Upper lobe of left lung (tissue), 6 donors: ENCODE measurements around the gene EXOC6B. TPM values are rescaled to one million over a fixed set of nuclear protein-coding genes. Genes with fewer than 3 reads are reported as not detected.
"Not testable (repeated sequence)": the region's sequence is repeated elsewhere in the genome, so short reads cannot be mapped to it uniquely, and the experiment has no call there.

Experiments used
- ATAC-seq, 2 donors: fragments of 200-7000 bp; cut with Tn5 transposase; one replicate each; pipeline ENCODE4 v1.9.1; 2022; ENCODE audit warnings: mild to moderate bottlenecking in 2 of 2, moderate library complexity in 2 of 2; ENCODE audit not compliant: low FRiP score in 2 of 2
- DNase-seq, 2 donors: peaks; one replicate each; pipeline ENCODE4 v3.0.0-alpha.2; 2019 to 2020
- H3K27ac ChIP-seq, 4 donors: fragments of 200-600 bp; sonication (generic); one replicate each; pipeline ENCODE4 v1.5.1; 2016 to 2019
- H3K27me3 ChIP-seq, 4 donors: fragments of 200-600 bp; sonication (generic); one replicate each; pipeline ENCODE4 v1.5.1; 2017 to 2019
- H3K36me3 ChIP-seq, 4 donors: fragments of 200-600 bp; sonication (generic); one replicate each; pipeline ENCODE4 v1.5.1; 2016 to 2019
- H3K4me1 ChIP-seq, 4 donors: fragments of 200-600 bp; sonication (generic); one replicate each; pipeline ENCODE4 v1.5.1; 2018 to 2019
- H3K4me3 ChIP-seq, 4 donors: fragments of 200-600 bp; sonication (generic); one replicate each; pipeline ENCODE4 v1.5.1; 2017 to 2019; ENCODE audit warnings: mild to moderate bottlenecking in 2 of 4, moderate library complexity in 1 of 4
- H3K9me3 ChIP-seq, 4 donors: fragments of 200-600 bp; sonication (generic); one replicate each; pipeline ENCODE4 v1.5.1; 2018 to 2019
- CTCF ChIP-seq, 6 experiments: fragments of 450-650 bp in 4 of 6; fragments of 200-600 bp in 2 of 6; sonication (generic) in 2 of 6; IDR thresholded peaks; one replicate each; pipeline ENCODE4 v1.5.1; 2016 to 2019; ENCODE audit warnings: antibody characterized with exemption in 6 of 6
- EP300 ChIP-seq, 4 donors: sonication (generic); formaldehyde crosslinking; IDR thresholded peaks; one replicate each; pipeline ENCODE4 v1.5.1; 2017; ENCODE audit warnings: antibody characterized with exemption in 4 of 4, control low read depth in 2 of 4
- POLR2A ChIP-seq, 4 donors: fragments of 450-650 bp; IDR thresholded peaks; one replicate each; pipeline ENCODE4 v1.5.1; 2016 to 2017; ENCODE audit warnings: antibody characterized with exemption in 4 of 4, mild to moderate bottlenecking in 2 of 4
- POLR2AphosphoS5 ChIP-seq, 2 donors: sonication (generic); formaldehyde crosslinking; IDR thresholded peaks; one replicate each; pipeline ENCODE4 v1.5.1; 2017; ENCODE audit warnings: antibody characterized with exemption in 2 of 2
- WGBS, 2 donors: methylation state at CpG; one replicate each; pipeline ENCODE4 v1.1.5; 2017 to 2018; 5-methylcytosine and 5-hydroxymethylcytosine counted together
- total RNA-seq, 6 donors: library from RNA; depleted of rRNA in 4 of 6; stranded (reverse); fragments of >200 nt in 4 of 6; gene quantifications; one replicate each; pipeline versions ENCODE4 v1.1.0 to v1.2.1, GENCODE V29; 2016 to 2021
- donor health status: DM: no; HTN: no; CAD: no; lungs with moderate emphysema.
- donor health status: DM: no; HTN: yes; CAD: no; lungs with severe emphysema.

Gene EXOC6B
- total RNA-seq, 6 donors from 2014 or later = 11.0 to 56.6 (median 24.0) TPM

- Histone ChIP-seq H3K27ac (no peak overlapping the region), H3K27me3 (no peaks in the 10 kb centered on the region), H3K9me3 (no peaks in the 10 kb centered on the region), H3K4me3 (no peak overlapping the region), H3K4me1 (no peaks in the 10 kb centered on the region), H3K36me3 (no peaks in the 10 kb centered on the region)
- 91% methylated on average over 6 of the region's 6 CpGs for WGBS, 2 donors
- ATAC-seq (no peak), DNase-seq (peak in 1 of 2 donors; percentile 13)
- no peak for TF ChIP-seq CTCF (IDR thresholded peaks at IDR 0.05)
- no peak for TF ChIP-seq POLR2A (IDR thresholded peaks at IDR 0.05)
- TF ChIP-seq POLR2AphosphoS5 (IDR thresholded peaks at IDR 0.05) = no peak
Measured at GRCh38 chr2:72649810-72650209, 176.0 kb downstream of the EXOC6B start.

- H3K9me3 ChIP-seq, H3K4me1 ChIP-seq, H3K27ac ChIP-seq, H3K27me3 ChIP-seq, H3K4me3 ChIP-seq, DNase-seq, ATAC-seq, H3K36me3 ChIP-seq: not testable (repeated sequence)
- 97 to 100% methylated on average over 5 to 8 of the region's 8 CpGs for WGBS, 2 donors
Measured at GRCh38 chr2:72641221-72641620, 184.6 kb downstream of the EXOC6B start.

- Histone ChIP-seq H3K4me1 (no peaks in the 10 kb centered on the region), H3K4me3 (no peak overlapping the region), H3K9me3 (no peaks in the 10 kb centered on the region), H3K27me3 (no peaks in the 10 kb centered on the region), H3K36me3 (no peaks in the 10 kb centered on the region), H3K27ac (no peak overlapping the region)
- TF ChIP-seq CTCF (IDR thresholded peaks at IDR 0.05) (no peak), POLR2AphosphoS5 (IDR thresholded peaks at IDR 0.05) (no peak), POLR2A (IDR thresholded peaks at IDR 0.05) (no peak), EP300 (IDR thresholded peaks at IDR 0.05) (no peak)
- ATAC-seq (peak in 1 of 2 donors; percentile 61), DNase-seq (no peak)
- 77 to 80% methylated on average over 4 to 6 of the region's 6 CpGs for WGBS, 2 donors
Measured at GRCh38 chr2:72638600-72639211, 187.1 kb downstream of the EXOC6B start.

GRCh38 chr2:72636210-72636609 is 189.6 kb downstream of the EXOC6B start:
- no peak for ATAC-seq
- no peaks in the 10 kb centered on the region for H3K4me1 ChIP-seq
- no peaks in the 10 kb centered on the region for H3K27me3 ChIP-seq
- no peaks in the 10 kb centered on the region for H3K36me3 ChIP-seq
- no peak for TF ChIP-seq POLR2A (IDR thresholded peaks at IDR 0.05)
- TF ChIP-seq EP300 (IDR thresholded peaks at IDR 0.05) = no peak
- no peak for TF ChIP-seq CTCF (IDR thresholded peaks at IDR 0.05)
- no peak overlapping the region for H3K27ac ChIP-seq
- H3K9me3 ChIP-seq = no peaks in the 10 kb centered on the region
- H3K4me3 ChIP-seq = no peak overlapping the region
- 77 to 79% methylated on average over 3 of the region's 3 CpGs for WGBS, 2 donors
- no peak for DNase-seq

- ATAC-seq (no peak), DNase-seq (no peak)
- no peaks in the 10 kb centered on the region for H3K9me3 ChIP-seq
- H3K36me3 ChIP-seq = no peaks in the 10 kb centered on the region
- no peak overlapping the region for H3K4me3 ChIP-seq
- no peak for TF ChIP-seq POLR2AphosphoS5 (IDR thresholded peaks at IDR 0.05)
- no peak for TF ChIP-seq POLR2A (IDR thresholded peaks at IDR 0.05)
- TF ChIP-seq EP300 (IDR thresholded peaks at IDR 0.05) = no peak
- TF ChIP-seq CTCF (IDR thresholded peaks at IDR 0.05) = no peak
- H3K27ac ChIP-seq = no peak overlapping the region
- no peaks in the 10 kb centered on the region for H3K27me3 ChIP-seq
- WGBS, 2 donors = 68 to 74% methylated on average over 2 of the region's 2 CpGs
- H3K4me1 ChIP-seq = no peaks in the 10 kb centered on the region
Measured at GRCh38 chr2:72630767-72631166, 195.1 kb downstream of the EXOC6B start.
